NAMALWA (cell line): ENCODE measurements around the gene PLK2.

Experiments used
- DNase-seq: peaks from one replicate; pipeline ENCODE4 v3.0.0-alpha.2; 2015; ENCODE audit warnings: low spot score

Gene PLK2

GRCh38 chr5:58477760-58478376 lies 18.0 kb upstream of the PLK2 start:
- DNase-seq: no peak

GRCh38 chr5:58475404-58475803 lies 15.5 kb upstream of the PLK2 start:
- DNase-seq: no peak

GRCh38 chr5:58469896-58470295 lies 10.0 kb upstream of the PLK2 start:
- DNase-seq: no peak

GRCh38 chr5:58466939-58467338 lies 7.1 kb upstream of the PLK2 start:
- DNase-seq: no peak

- peak; percentile 54 for DNase-seq
These were observed 2.8 kb upstream of the PLK2 start for GRCh38 chr5:58462623-58463230.

GRCh38 chr5:58462154-58462553 lies 2.3 kb upstream of the PLK2 start:
- DNase-seq: no peak

- DNase-seq: peak; percentile 50
These were observed 923 bp upstream of the PLK2 start for GRCh38 chr5:58460732-58461286.

- DNase-seq: no peak
These were observed 512 bp downstream of the PLK2 start for GRCh38 chr5:58459146-58460001.

- no peak for DNase-seq
These were observed 1.1 kb downstream of the PLK2 start for GRCh38 chr5:58458743-58459145.

- DNase-seq: no peak
These were observed 1.6 kb downstream of the PLK2 start for GRCh38 chr5:58458141-58458742.

- DNase-seq: no peak
These were observed 2.8 kb downstream of the PLK2 start for GRCh38 chr5:58457050-58457449.

GRCh38 chr5:58456486-58456885 lies 3.4 kb downstream of the PLK2 start:
- no peak for DNase-seq

GRCh38 chr5:58456026-58456425 lies 3.9 kb downstream of the PLK2 start:
- no peak for DNase-seq

GRCh38 chr5:58455480-58455879 lies 4.4 kb downstream of the PLK2 start:
- no peak for DNase-seq

- DNase-seq: no peak
These were observed 4.8 kb downstream of the PLK2 start for GRCh38 chr5:58455066-58455465.

GRCh38 chr5:58454025-58454424 lies 5.9 kb downstream of the PLK2 start:
- DNase-seq: no peak

- DNase-seq: no peak
These were observed 6.6 kb downstream of the PLK2 start for GRCh38 chr5:58453306-58453705.

GRCh38 chr5:58452566-58453258 lies 7.2 kb downstream of the PLK2 start:
- no peak for DNase-seq

GRCh38 chr5:58451732-58452565 lies 7.9 kb downstream of the PLK2 start:
- no peak for DNase-seq

GRCh38 chr5:58450811-58451629 lies 8.9 kb downstream of the PLK2 start:
- DNase-seq: no peak
